SK-N-MC (cell line): ENCODE results near the gene ADH5.
"Not testable (repeated sequence)": the region's sequence is repeated elsewhere in the genome, so short reads cannot be mapped to it uniquely, and the experiment has no call there.

Experiments used
- DNase-seq: peaks from one replicate; pipeline ENCODE4 v3.0.0-alpha.2; 2011; ENCODE audit warnings: low read depth, low spot score
- H3K27ac ChIP-seq: fragments of 200-600 bp; sonication (generic); 2 replicates; pipeline ENCODE4 v1.5.1; 2016; ENCODE audit warnings: mixed run types
- H3K36me3 ChIP-seq: fragments of 200-600 bp; sonication (generic); 2 replicates; pipeline ENCODE4 v1.6.1; 2017; ENCODE audit warnings: antibody characterized with exemption, low read length, mixed read lengths; ENCODE audit not compliant: insufficient read depth
- H3K4me3 ChIP-seq: fragments of 200-600 bp; sonication (generic); 2 replicates; pipeline ENCODE4 v1.5.1; 2016
- H3K9ac ChIP-seq: fragments of 200-600 bp; sonication (generic); 2 replicates; pipeline ENCODE4 v1.8.0; 2017; ENCODE audit warnings: mixed run types, mixed read lengths; ENCODE audit not compliant: insufficient read length
- H3K9me3 ChIP-seq: fragments of 200-600 bp; sonication (generic); 2 replicates; pipeline ENCODE4 v1.6.1; 2017; ENCODE audit warnings: low read depth, mild to moderate bottlenecking, antibody characterized with exemption, low read length, moderate library complexity, mixed read lengths
- EZH2 ChIP-seq: fragments of 200-600 bp; sonication (generic); IDR thresholded peaks from one replicate; pipeline ENCODE4 v1.6.1; 2017; ENCODE audit warnings: antibody characterized with exemption
- FOXP2 ChIP-seq: optimal IDR thresholded peaks from 2 replicates; pipeline ENCODE3; 2011; ENCODE audit warnings: mild to moderate bottlenecking, moderate library complexity; ENCODE audit not compliant: insufficient read depth; ENCODE audit errors: extremely low read length, control extremely low read depth
- POLR2AphosphoS5 ChIP-seq: IDR thresholded peaks from 2 replicates; pipeline ENCODE4 v1.6.1; 2012; ENCODE audit warnings: mild to moderate bottlenecking, low read depth, low read length, borderline replicate concordance

ADH5 gene

DNA sequence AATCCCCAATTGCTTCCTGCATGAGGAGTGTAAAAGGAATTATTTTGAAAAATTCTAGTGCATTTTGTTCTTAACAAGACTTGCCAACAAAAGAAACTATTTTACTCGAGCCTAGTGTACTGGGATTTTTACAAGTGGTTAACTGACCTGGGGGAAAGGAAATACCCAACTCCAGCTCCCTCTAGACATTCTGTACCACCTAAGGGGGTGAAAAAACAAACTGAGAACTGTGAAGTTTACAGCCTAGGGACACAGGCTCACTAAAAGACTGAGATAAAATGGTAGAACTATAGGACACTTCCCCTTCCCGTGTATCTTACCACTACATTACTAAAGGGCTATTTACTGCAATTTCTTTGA, 2.6 kb upstream of the ADH5 start:
- H3K9ac ChIP-seq = peak overlapping the region; percentile 28
- no peaks in the 10 kb centered on the region for H3K36me3 ChIP-seq
- H3K4me3 ChIP-seq = peak overlapping the region; percentile 61
- no peak for DNase-seq
- peak overlapping the region; percentile 73 for H3K27ac ChIP-seq
- TF ChIP-seq EZH2 (no peak), FOXP2 (no peak), POLR2AphosphoS5 (no peak)
- H3K9me3 ChIP-seq = no peaks in the 10 kb centered on the region

DNA sequence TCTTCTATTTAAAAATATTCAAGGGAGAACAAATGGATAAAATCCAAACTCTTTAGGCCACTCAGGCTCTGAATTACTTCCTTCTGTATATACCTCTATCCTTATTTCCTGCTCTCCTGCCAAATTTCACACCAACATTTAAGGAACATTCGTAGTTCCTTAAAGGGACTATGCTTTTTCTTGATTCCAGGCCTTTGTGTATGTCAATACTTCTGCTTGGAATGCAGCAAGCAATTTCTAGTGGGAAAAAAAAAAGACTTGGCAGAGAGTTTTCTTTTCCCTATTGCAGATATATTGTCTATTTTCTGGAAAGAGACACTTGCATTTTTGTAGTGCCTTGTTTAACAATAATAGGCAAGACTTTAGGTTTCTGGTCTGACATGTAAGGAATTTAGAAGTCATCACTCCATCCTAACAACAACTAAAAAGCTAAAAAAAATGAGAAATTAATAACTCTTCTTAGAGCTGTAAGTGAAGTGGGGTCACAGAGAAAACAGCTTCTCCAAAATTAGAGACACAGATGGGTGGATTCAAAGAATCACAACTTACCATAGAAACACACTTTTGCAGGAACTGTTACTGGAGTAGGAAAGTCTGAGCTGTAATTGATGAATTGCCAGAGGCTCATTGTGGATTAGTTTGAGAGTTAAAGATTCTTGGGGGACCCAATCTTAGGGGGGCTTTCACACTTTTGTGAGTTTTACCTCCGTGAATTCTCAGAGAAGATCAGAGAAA, 2.1 kb upstream of the ADH5 start:
- H3K27ac ChIP-seq = peak overlapping the region; percentile 73
- peak overlapping the region; percentile 61 for H3K4me3 ChIP-seq
- no peaks in the 10 kb centered on the region for H3K9me3 ChIP-seq
- H3K9ac ChIP-seq = peak overlapping the region; percentile 28
- DNase-seq = no peak
- no peaks in the 10 kb centered on the region; the same call in 1 of the 2 replicates for H3K36me3 ChIP-seq
- TF ChIP-seq POLR2AphosphoS5 = no peak
- TF ChIP-seq FOXP2 = no peak
- no peak for TF ChIP-seq EZH2

DNA sequence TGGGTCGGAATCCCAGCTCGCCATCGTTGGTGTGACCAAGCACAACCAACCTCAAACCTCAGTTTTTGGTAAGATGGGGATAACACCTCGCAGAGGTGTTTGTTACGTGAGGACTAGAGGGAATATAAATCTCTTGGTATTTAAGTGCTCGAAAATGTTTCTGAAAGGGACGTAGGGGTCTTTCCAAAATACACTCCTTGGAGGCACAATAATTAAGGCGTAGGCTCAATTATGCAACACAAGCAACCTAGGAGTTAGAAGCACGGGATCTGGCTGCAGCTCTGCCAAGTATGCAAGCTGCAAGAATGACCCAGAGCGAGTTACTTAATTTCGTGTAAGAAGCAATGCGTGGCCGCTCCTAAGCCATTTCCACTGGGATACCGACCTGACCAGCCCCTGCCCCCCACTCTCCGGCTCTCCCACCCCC, 552 bp downstream of the ADH5 start:
- H3K4me3 ChIP-seq = peak overlapping the region; percentile 99
- no peaks in the 10 kb centered on the region for H3K9me3 ChIP-seq
- no peak for DNase-seq
- peak overlapping the region; percentile 58; the same call in 1 of the 2 replicates for H3K27ac ChIP-seq
- peak overlapping the region; percentile 93 for H3K9ac ChIP-seq
- TF ChIP-seq POLR2AphosphoS5 (no peak), FOXP2 (no peak), EZH2 (no peak)
- H3K36me3 ChIP-seq = peaks cover 25% of the 10 kb centered on the region

DNA sequence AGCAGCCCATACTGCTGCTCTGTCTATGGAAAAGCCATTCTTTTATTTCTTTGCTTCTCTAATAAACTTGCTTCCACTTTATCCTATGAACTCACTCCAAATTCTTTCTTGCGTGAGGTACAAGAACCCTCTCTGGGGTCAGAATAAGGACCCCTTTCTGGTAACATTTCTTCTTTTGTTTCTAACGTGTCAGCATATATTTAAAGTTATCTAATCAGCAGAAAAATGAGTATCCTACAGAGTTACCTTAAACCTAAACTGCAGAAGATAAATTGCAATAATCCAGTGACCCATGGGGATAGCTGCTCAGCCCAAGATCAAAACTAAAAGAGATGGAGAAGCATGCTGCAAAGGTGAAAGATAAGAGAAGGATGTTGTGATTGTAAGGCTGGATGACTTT, 4.0 kb downstream of the ADH5 start:
- Histone ChIP-seq H3K4me3 (no peak overlapping the region), H3K36me3 (peaks cover 60% of the 10 kb centered on the region), H3K9ac (no peak overlapping the region), H3K27ac (no peak overlapping the region), H3K9me3 (no peaks in the 10 kb centered on the region)
- no peak for DNase-seq
- TF ChIP-seq FOXP2 = no peak
- no peak for TF ChIP-seq POLR2AphosphoS5
- TF ChIP-seq EZH2 = no peak

DNA sequence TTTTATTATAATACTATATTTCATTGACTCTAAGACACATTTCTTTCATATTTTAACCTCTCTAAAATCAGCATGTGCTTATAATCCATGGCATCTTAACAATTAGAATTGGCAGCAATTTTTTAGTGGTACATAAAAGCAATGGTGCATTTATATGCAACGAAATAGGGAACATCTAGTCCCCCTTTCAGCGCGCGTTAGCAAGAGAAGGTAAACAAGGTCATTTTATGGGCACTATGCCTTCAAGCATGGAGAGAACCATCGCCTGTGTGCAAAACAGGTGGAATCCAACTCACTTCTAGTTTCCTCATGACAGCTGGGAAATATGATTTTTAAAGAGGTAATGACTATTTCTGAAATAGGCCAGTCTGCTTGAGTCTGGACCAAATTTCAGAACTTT, 6.4 kb downstream of the ADH5 start:
- H3K27ac ChIP-seq = no peak overlapping the region
- no peak for DNase-seq
- no peaks in the 10 kb centered on the region for H3K9me3 ChIP-seq
- H3K4me3 ChIP-seq = no peak overlapping the region
- H3K9ac ChIP-seq = no peak overlapping the region
- TF ChIP-seq FOXP2 (no peak), POLR2AphosphoS5 (no peak), EZH2 (no peak)
- peaks cover 84% of the 10 kb centered on the region for H3K36me3 ChIP-seq

DNA sequence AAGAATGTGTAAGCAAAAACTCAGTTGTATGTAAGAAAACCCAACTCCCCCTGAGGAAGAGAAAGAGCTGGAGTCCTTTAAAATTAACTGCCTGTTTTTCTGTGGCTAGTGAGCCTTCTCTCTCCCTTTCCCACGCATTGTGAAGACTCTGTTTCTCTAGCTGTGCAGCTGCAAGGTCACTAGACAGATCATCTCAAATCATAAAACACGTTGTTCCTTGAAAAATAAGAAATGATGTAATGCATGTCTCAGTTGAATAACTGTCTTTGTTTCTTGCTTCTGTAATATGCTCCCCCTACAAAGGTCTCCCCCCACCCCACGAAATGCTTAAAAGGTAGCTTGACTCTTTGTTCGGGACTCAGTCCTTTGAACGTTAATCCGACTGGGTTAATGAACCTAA, 7.7 kb downstream of the ADH5 start:
- not testable (repeated sequence) for H3K9me3 ChIP-seq, H3K9ac ChIP-seq, DNase-seq, H3K4me3 ChIP-seq, H3K27ac ChIP-seq
- H3K36me3 ChIP-seq = peaks cover 97% of the 10 kb centered on the region

DNA sequence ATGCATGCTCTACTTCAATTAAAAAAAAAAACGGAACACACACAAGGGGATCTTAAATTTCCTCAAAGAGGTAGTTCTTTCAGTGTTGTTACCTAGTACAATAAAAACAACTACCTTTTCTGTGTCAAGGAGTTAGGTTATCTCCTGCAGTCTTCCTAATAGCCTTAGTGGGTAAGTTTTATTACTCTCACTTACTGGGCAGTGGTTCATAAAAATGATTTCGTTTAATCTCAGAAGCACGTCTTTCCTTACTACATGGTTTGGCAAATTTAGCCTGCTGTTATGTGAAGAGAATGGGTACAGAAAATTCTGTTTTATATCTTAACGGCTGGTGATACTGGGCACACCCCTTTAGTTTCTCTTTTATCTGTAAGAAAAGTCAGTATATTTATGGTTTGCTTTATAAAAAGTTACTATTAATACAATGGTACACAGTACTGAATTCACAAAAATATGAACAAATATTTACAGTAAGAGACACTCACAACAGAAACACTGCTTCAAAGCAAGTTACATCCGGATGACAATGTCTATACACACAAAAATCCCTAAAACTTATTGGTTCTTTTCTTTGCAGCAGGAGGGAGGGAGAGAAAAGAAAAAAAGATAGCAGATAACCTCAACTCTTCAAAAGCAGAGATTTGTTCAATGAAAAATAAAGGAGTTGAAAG, 8.8 kb downstream of the ADH5 start:
- no peak for DNase-seq
- no peak overlapping the region for H3K9ac ChIP-seq
- TF ChIP-seq FOXP2 = no peak
- no peak for TF ChIP-seq EZH2
- TF ChIP-seq POLR2AphosphoS5 = no peak
- H3K27ac ChIP-seq = no peak overlapping the region
- no peak overlapping the region for H3K4me3 ChIP-seq
- peaks cover 96% of the 10 kb centered on the region for H3K36me3 ChIP-seq
- no peaks in the 10 kb centered on the region for H3K9me3 ChIP-seq

DNA sequence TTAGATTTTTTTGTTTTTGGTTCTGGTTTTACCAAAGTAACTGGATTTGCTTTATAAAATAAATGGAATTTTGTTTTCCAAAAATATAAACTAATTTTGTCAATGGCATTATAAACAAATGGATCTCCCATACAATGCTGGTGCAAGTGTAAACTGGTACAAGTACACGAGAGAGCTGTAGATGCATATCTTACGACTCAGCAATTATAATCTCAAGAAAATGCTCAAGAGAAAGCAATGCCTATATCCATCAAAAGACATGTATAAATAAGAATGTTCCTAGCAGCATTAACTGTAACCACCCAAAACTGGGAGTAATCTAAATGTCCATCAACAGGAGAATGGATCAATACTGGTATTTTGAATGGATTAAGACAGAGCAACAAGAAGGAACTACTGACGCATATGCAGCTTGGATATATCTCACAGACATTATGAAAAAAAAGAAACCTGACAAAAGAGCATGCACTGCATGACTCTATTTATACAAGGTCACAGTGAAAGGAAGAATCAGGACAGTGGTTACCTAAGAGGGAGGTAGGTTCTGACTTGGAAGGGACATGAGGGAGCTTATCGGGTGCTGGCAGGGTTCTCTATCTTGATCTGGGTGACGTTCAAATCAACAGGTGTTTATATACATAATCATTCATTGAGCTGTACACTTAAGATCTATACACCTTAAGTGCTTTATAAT, 9.5 kb downstream of the ADH5 start:
- Histone ChIP-seq H3K9ac (no peak overlapping the region), H3K27ac (no peak overlapping the region), H3K36me3 (peaks cover 96% of the 10 kb centered on the region), H3K9me3 (no peaks in the 10 kb centered on the region), H3K4me3 (no peak overlapping the region)
- DNase-seq = no peak
- no peak for TF ChIP-seq EZH2
- no peak for TF ChIP-seq POLR2AphosphoS5
- TF ChIP-seq FOXP2 = no peak
